Measurements from ENCODE around the gene GRK5. TPM values are rescaled to one million over a fixed set of nuclear protein-coding genes. Genes with fewer than 3 reads are reported as not detected.

Gene GRK5
- polyA plus RNA-seq, 1 experiment: 20.8 TPM

GRCh38 chr10:119330342-119330741 is 123.0 kb downstream of the GRK5 start:
- CTCF ChIA-PET: interaction anchor here (1.0 kb wide), 1 partner anchor 9 kb away, joined by 3 read pairs; no protein-coding TSS in a partner anchor
- POLR2A ChIA-PET: no interaction called here
- no peak for TF ChIP-seq CTCF (IDR thresholded peaks at IDR 0.05; ENCODE audit: insufficient read depth, low read depth, low read length)

GRCh38 chr10:119331061-119331460 is 123.7 kb downstream of the GRK5 start:
- no peak overlapping the region for H3K4me3 ChIP-seq (ENCODE audit: low read depth, low read length)
- no peak for DNase-seq (ENCODE audit: low read depth)
- no peaks in the 10 kb centered on the region for H3K27me3 ChIP-seq (ENCODE audit: control insufficient read depth, insufficient read depth, low read length)
- CTCF ChIA-PET: interaction anchor here (1.0 to 1.5 kb wide), 2 partner anchors 9 to 114 kb away, joined by 3 read pairs; no protein-coding TSS in a partner anchor
- POLR2A ChIA-PET: no interaction called here
- peaks cover 3% of the 10 kb centered on the region for H3K36me3 ChIP-seq (ENCODE audit: control insufficient read depth, insufficient read depth, low read length)
- TF ChIP-seq CTCF (IDR thresholded peaks at IDR 0.05; ENCODE audit: insufficient read depth, low read depth, low read length): no peak

More at GRCh38 chr10:119330342-119330741, 123.0 kb downstream of the GRK5 start:
- Histone ChIP-seq H3K4me3 (ENCODE audit: low read depth, low read length) (no peak overlapping the region), H3K36me3 (ENCODE audit: control insufficient read depth, insufficient read depth, low read length) (peaks cover 1% of the 10 kb centered on the region), H3K27me3 (ENCODE audit: control insufficient read depth, insufficient read depth, low read length) (no peaks in the 10 kb centered on the region)
- DNase-seq (ENCODE audit: low read depth): no peak

GRCh38 chr10:119333146-119333792 is 125.9 kb downstream of the GRK5 start:
- H3K4me3 ChIP-seq (ENCODE audit: low read depth, low read length): no peak overlapping the region
- CTCF ChIA-PET: interaction anchor here (0.8 to 2.0 kb wide), 3 partner anchors 10 to 124 kb away, joined by 4 to 5 read pairs (median 4); no protein-coding TSS in a partner anchor
- no peak for DNase-seq (ENCODE audit: low read depth)
- POLR2A ChIA-PET: no interaction called here
- no peak for TF ChIP-seq CTCF (IDR thresholded peaks at IDR 0.05; ENCODE audit: insufficient read depth, low read depth, low read length)
- no peaks in the 10 kb centered on the region for H3K27me3 ChIP-seq (ENCODE audit: control insufficient read depth, insufficient read depth, low read length)
- peaks cover 3% of the 10 kb centered on the region; the same call in 1 of the 2 replicates for H3K36me3 ChIP-seq (ENCODE audit: control insufficient read depth, insufficient read depth, low read length)

GRCh38 chr10:119335671-119336353 is 128.4 kb downstream of the GRK5 start:
- Histone ChIP-seq H3K36me3 (ENCODE audit: control insufficient read depth, insufficient read depth, low read length) (peaks cover 3% of the 10 kb centered on the region; the same call in 1 of the 2 replicates), H3K4me3 (ENCODE audit: low read depth, low read length) (no peak overlapping the region), H3K27me3 (ENCODE audit: control insufficient read depth, insufficient read depth, low read length) (no peaks in the 10 kb centered on the region)
- TF ChIP-seq CTCF (IDR thresholded peaks at IDR 0.05; ENCODE audit: insufficient read depth, low read depth, low read length): no peak
- ChIA-PET POLR2A (no interaction called here), CTCF (interaction anchor here (0.8 to 1.0 kb wide), 3 partner anchors 16 to 135 kb away, joined by 3 to 5 read pairs (median 4); partner anchors contain the start of gene GRK5)
- DNase-seq (ENCODE audit: low read depth): no peak

GRCh38 chr10:119336599-119336998 is 129.2 kb downstream of the GRK5 start:
- POLR2A ChIA-PET: no interaction called here
- no peaks in the 10 kb centered on the region for H3K27me3 ChIP-seq (ENCODE audit: control insufficient read depth, insufficient read depth, low read length)
- no peak for DNase-seq (ENCODE audit: low read depth)
- peaks cover 6% of the 10 kb centered on the region; the same call in 1 of the 2 replicates for H3K36me3 ChIP-seq (ENCODE audit: control insufficient read depth, insufficient read depth, low read length)
- no peak overlapping the region for H3K4me3 ChIP-seq (ENCODE audit: low read depth, low read length)
- CTCF ChIA-PET: interaction anchor here (0.8 to 1.0 kb wide), 3 partner anchors 17 to 136 kb away, joined by 3 to 5 read pairs (median 4); partner anchors contain the start of gene GRK5
- no peak for TF ChIP-seq CTCF (IDR thresholded peaks at IDR 0.05; ENCODE audit: insufficient read depth, low read depth, low read length)

All from BJ (cell line).